Neural cell (in vitro differentiated cells): Measurements from ENCODE around the gene LMCD1.

Experiments used
- CTCF ChIP-seq: fragments of 450-650 bp; IDR thresholded peaks from 2 replicates; pipeline ENCODE4 v1.5.1; 2014; ENCODE audit warnings: antibody characterized with exemption, mild to moderate bottlenecking, moderate library complexity; ENCODE audit not compliant: poor library complexity, severe bottlenecking
- EZH2 ChIP-seq: fragments of 200-600, 300-800 bp; shearing (Covaris generic), sonication (generic); IDR thresholded peaks from 2 replicates; pipeline ENCODE4 v1.6.1; 2014; ENCODE audit warnings: antibody characterized with exemption, low read length, borderline replicate concordance, mild to moderate bottlenecking; ENCODE audit not compliant: insufficient read depth, poor library complexity, severe bottlenecking

DNA sequence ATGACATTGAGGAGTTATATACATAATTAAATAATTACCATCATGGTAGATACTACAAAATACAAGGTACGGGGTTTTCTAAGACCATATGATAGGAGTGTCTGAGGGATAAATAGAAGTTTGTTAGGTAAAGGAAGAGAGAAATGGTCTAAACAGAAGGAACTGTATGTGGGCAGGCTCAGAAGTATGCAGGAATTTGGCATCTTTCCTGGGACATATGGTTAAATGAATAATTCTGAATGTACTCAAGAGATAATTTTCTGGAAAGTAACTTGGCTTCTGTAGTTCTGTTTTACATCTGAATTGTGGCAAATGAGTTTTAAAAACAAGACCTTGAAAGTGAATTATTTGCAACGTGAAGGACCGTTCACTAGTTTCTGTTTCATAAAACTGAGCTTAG lies 17.5 kb downstream of the LMCD1 start:
- TF ChIP-seq EZH2 = no peak
- TF ChIP-seq CTCF = no peak
